HG03469 (cell line): Measurements from ENCODE around the gene MAGED2.
A peak's percentile ranks its signal among the peaks of the same experiment; 100 is the strongest.
"Not testable (repeated sequence)": the region's sequence is repeated elsewhere in the genome, so short reads cannot be mapped to it uniquely, and the experiment has no call there.

Source experiments
- ATAC-seq: cut with Tn5 transposase; IDR thresholded peaks from one replicate; pipeline ENCODE4 v1.9.1; 2021; ENCODE audit warnings: mild to moderate bottlenecking, moderate library complexity, moderate number of reproducible peaks; ENCODE audit not compliant: unreplicated experiment

The MAGED2 gene

GRCh38 chrX:54807524-54808108 is at the start of gene MAGED2:
MAGED2 (plus strand) TSS chrX:54807745; CDS start chrX:54809332, 1,587 bp downstream.
- ATAC-seq: no peak

DNA sequence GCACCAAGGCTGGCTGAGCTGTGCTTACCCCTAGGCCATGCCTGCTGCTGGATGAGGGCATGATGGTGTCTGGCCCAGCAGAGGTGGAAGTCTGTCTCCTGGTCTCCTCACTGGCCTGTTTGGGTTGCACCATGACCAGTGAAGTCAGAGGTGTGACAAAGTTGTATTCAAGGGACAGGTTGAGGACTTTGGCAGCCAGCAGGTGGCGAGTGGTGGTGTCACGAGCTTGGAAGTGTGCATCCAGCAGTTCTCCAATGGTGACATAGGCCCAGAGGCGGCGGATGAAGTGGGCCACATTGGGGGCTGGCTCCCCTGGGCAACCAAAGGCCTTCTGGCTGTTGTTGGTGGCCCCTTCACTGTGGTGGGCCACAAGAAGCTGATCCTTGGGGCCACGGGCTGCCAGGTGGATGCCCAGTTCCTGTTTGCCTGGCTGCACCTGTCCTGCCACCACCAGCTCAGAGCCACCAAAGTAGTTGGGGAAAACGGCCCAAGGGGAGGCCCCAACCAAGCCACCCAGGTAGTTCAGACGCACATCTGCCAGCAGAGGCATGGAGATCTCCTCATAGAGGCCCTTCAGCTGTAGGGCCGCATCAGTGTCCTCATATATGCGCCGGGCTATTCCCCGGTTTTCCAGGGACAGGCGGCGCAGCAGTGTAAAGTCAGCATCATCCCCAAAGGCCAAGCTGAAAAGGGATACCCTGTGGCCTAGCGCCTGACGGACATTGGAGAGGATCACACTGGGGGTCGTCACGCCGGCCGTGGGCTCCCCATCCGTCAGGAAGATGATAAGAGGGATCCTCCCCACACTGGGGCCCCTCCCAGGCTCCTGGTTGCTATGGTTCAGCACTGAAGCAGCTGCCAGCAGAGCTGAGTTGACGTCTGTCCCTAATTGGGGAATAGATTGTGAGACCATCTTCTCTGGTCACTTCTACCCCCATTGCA is 49.2 kb upstream of the MAGED2 start:
- ATAC-seq: no peak

GRCh38 chrX:54774391-54775094 is 33.0 kb upstream of the MAGED2 start:
- ATAC-seq: not testable (repeated sequence)

DNA sequence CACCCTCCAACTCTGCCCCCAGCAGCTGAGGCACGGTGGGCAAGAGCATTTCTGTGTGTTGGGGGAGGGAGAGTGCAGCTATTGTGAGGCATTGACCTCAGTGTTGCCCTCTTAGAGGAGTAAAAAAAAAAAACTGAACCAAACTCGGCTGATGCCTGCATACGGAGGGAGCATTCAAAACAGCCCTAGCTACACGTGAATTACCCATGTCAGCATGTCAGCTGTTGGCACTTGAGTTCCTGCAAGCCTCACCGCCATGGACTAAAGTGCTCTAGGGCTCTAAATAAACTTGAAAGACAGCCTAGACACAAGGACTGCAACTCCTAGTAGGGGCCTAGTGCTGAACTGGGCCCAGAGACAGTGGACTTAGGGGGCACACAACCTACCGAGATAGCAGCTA is 31.5 kb upstream of the MAGED2 start:
- ATAC-seq: no peak

DNA sequence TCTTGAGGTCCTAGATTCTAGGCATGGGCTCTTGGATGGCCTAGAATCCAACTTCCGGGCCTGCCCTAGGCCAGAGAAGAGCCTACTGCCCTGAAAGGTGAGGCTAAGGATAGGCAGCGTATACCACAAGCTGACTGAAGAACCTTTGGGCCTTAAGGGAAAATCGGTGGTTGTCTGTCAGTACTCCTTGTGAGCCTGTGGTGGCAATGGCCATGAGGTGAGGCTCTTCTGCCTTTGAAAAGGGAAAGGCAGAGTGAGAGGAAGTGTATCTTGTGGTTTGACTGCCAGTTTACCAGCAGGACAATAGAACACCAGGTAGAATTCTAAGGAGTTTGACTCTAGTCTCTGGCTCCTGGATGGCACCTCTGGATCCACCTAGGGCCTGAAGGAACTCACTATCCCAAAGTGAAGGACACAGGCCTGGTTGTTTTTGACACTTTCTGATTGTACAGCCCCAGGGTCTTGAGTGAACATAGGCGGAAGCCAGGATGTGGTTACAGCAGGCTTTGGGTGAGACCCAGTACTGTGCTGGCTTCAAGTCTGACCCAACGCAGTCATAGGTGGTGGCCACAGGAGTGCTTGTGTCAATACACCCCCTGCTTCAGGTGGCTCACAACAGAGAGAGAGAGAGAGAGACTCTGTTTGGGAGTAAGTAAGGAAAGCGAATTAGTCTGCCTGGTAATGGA is 30.4 kb upstream of the MAGED2 start:
- no peak for ATAC-seq

DNA sequence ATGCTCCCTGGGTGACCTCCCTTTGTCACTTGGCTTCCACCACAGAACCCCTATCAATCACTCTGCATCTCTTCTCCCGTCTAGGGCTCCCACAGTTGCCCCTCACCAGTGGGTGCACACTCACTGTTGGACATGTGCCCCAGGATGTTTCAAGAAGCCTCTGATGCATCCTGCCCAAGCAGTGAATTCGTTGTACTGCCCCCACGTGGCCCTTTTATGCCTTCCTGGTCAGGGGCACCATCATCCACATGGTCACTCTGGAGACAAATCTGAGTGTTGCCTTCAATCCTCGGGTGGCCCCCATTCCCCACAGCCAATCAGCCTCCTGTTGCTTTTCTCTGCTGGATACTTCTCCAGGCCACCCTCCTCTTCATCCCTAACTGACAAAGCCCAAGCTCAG is 21.6 kb upstream of the MAGED2 start:
- ATAC-seq: no peak

- no peak for ATAC-seq
Observed at GRCh38 chrX:54786967-54787366, 20.6 kb upstream of the MAGED2 start.

GRCh38 chrX:54788446-54788845 is 19.1 kb upstream of the MAGED2 start:
- ATAC-seq: no peak

DNA sequence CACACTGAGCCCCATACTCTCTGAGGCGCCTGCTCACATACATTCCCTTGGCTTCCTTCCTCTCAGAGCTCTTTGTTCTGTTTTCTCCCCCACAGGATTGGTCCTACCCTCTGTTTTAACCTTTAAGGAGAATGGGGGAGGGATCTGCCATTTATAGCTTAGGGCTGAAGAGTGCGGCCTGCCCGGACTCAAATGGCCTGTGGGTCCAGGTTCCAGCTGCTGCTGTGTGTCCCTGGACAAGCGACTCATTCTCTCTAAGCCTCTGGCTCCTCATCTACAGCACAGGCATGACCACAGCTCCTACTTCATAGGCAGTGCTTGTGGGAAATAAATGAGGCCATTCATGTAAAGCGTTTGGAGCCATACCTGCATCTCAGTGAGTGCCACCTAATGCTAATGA is 18.1 kb upstream of the MAGED2 start:
- not testable (repeated sequence) for ATAC-seq

- ATAC-seq: no peak
Observed at GRCh38 chrX:54794028-54794427, 13.5 kb upstream of the MAGED2 start.

DNA sequence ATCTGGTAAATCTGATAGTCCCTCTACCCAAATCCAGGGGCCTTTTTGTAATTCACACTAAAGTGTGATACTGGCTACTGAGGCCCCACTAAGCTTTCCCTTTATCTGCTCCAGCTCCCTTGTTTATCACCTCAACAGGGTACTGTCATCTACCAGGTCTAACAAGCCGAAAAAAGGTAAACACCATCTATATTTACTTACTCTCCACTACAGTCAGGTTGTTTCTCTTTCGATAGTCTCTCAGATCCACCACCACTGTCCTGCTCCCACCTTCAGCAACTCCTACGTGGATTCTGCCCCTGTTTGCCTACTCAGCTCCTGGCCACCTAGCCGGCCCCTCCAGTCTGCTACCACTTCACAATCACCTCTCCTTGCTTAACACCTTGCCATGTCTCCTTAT is 12.8 kb upstream of the MAGED2 start:
- ATAC-seq: no peak

GRCh38 chrX:54798137-54798536 is 9.4 kb upstream of the MAGED2 start, which contains the start of gene ITIH6:
ITIH6 (minus strand) TSS chrX:54798255; CDS start chrX:54798210, 45 bp downstream.
- no peak for ATAC-seq

- no peak for ATAC-seq
Observed at GRCh38 chrX:54799046-54799445, 8.5 kb upstream of the MAGED2 start.

- peak; percentile 21 for ATAC-seq
Observed at GRCh38 chrX:54808109-54808604, 612 bp downstream of the MAGED2 start.

DNA sequence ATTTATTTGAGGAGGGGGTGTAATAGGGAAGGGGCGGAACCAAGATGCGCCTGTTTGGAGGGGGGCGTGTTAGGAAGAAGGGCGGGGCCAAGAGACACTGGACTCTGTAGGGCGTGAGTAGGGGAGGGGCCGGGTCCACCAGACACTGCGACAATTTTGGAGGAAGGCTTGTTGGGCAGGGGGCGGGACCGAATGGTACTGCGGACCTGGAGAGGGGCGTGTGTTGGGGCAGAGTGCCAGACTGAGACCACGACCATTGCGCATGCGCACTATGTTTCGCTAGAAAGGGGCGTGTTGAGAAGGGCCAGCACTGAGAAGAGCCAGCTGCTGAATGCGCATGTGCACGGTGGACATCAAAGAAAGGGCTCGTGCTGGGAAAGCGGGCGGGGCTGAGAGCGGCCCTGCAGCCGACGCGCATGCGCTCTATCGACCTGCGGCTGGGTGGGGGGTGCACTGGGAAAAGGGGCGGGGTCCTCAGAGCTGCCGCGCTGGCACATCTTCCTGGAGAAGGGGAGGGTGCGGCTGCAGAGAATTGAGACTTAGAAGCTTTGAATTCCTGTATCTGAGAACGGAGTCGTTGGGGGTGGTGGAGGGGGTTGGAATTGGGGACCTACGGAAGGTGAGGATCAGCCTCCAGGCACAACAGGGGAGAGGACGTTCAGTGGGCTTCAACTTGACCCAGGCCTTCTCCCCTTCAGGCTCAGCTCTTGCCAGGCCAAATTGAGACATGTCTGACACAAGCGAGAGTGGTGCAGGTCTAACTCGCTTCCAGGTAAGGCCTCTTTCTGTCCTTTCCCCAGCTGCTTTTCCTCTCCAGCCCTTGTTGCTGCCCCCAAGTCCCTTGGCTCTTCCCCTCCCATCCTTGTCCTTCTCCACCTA is 1.3 kb downstream of the MAGED2 start:
- ATAC-seq: peak; percentile 71

- no peak for ATAC-seq
Observed at GRCh38 chrX:54810532-54810931, 3.0 kb downstream of the MAGED2 start.

DNA sequence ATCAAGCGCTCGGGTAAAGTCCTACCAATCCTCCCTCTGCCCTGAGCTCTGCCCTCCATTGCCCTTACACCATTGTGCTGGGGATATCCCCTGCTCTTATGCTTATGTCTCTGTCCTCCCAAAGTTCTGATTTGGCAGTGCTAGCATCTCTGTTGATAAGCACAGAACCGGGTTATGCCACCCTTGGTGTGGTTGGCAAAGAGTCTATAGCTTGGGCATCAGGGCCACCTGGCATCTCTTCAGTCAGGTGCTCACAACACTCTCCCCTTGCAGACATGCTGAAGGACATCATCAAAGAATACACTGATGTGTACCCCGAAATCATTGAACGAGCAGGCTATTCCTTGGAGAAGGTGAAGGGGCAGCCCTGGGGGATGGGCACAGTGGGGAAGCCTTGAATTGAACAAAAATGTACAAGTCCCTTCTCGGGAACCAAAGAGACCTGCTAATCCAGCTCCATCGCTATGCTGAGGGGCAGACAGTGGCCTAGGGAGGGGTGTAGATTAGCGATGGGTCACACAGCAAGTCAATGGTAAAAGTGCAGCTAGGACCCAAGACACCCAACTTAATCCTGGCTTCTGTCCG is 3.8 kb downstream of the MAGED2 start:
- no peak for ATAC-seq

DNA sequence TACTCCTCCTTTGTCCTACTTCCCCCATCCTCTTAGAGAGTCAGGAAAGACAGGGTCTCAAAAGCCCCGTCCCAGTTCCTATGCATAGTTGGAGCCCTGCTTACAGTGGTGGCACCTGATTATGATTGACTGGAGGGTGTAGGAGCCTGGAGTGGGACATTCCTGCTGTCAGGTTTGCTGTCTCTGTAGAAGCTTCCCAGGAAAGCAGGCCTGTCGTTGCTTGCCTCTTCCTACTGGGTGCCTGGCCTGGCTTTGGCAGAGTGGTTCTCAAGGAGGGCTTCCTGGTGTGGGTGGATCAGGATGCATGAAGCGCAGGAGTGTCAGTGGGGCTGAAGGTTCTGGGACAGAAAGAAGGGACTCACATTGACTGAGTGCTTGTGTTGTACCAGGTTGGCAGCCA is 4.8 kb downstream of the MAGED2 start:
- no peak for ATAC-seq

- no peak for ATAC-seq
Observed at GRCh38 chrX:54817220-54817820, 9.8 kb downstream of the MAGED2 start.
